Activated naive CD4-positive, alpha-beta T cell treated with anti-CD3 and anti-CD28 coated beads, Interleukin-2, amount 50 U/mL, for 24 hours (primary cell): ENCODE measurements around the gene COL4A5.
A peak's percentile ranks its signal among the peaks of the same experiment; 100 is the strongest.
"Not testable (repeated sequence)": the region's sequence is repeated elsewhere in the genome, so short reads cannot be mapped to it uniquely, and the experiment has no call there.

Experiments used
- H3K27ac Mint-ChIP-seq: one replicate; pipeline ENCODE4 v1.8.0; 2021; ENCODE audit warnings: mild to moderate bottlenecking, mixed read lengths
- H3K27me3 Mint-ChIP-seq: one replicate; pipeline ENCODE4 v1.8.0; 2021; ENCODE audit warnings: mixed read lengths
- H3K36me3 Mint-ChIP-seq: one replicate; pipeline ENCODE4 v1.8.0; 2021; ENCODE audit warnings: mixed read lengths
- H3K4me1 Mint-ChIP-seq: one replicate; pipeline ENCODE4 v1.8.0; 2021; ENCODE audit warnings: mixed read lengths
- H3K4me3 Mint-ChIP-seq: one replicate; pipeline ENCODE4 v1.8.0; 2021; ENCODE audit warnings: mild to moderate bottlenecking, mixed read lengths
- H3K9me3 Mint-ChIP-seq: one replicate; pipeline ENCODE4 v1.8.0; 2021; ENCODE audit warnings: mixed read lengths

The COL4A5 gene

DNA sequence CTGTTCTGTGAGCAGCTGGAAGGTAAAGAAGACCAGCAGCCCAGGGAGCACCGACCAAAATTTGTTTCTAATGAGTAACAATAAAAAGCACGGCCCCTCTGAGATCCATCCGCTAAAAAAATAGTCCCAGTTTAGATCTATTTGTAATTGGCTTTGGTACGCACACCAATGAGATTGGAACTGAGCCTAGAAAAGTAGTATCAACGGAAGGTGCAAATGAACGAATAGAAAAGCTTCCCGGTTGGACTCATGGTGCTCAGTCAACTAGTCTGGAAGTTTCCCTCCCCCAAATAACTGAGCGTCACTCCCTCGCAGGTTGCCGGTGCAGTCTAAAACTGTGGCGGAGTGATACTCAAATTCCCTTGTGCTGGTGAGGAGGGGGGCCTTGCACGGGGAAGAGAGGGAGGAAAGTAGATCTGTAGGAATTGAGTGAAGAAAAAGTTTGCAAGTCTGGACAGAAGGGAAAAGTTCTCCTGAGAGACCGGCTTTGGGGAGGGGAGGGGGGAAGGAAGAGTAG lies at the start of gene COL4A5:
TSS of gene COL4A5 (plus strand) at position 413 of the 517 bp plus-strand sequence. CDS start 288 bp downstream, outside the sequence.
- Mint-ChIP-seq H3K9me3 (no peaks in the 10 kb centered on the region), H3K4me1 (peaks cover 11% of the 10 kb centered on the region), H3K27ac (no peak within 1 kb of the TSS), H3K27me3 (peaks cover 16% of the 10 kb centered on the region), H3K36me3 (no peaks in the 10 kb centered on the region), H3K4me3 (peak within 1 kb of the TSS; percentile 64)

DNA sequence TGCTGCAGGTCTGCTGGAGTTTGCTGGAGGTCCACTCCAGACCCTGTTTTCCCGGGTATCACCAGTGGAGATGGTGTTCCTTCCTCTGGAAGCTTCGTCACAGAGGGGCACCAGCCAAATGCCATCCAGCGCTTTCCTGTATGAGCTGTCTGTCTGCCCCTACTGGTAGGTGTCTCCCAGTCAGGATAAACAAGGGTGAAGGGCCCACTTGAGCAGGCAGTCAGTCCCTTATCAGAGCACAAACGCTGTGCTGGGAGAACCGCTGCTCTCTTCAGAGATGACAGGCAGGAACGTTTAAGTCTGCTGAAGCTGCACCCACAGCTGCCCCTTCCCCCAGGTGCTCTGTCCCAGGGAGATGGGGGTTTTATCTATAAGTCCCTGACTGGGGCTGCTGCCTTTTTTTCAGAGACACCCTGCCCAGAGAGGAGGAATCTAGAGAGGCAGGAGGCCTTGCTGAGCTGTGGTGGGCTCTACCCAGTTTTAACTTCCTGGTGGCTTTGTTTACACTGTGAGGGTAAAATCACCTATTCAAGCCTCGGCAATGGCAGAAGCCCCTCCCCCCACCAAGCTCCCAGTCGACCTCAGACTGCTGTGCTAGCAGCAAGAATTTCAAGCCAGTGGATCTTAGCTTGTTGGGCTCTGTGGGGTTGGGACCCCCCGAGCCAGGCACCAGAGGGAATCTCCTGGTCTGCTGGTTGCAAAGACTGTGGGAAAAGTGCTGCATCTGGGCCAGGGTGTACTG lies 48.5 kb upstream of the COL4A5 start:
- not testable (repeated sequence) for H3K4me1 Mint-ChIP-seq, H3K4me3 Mint-ChIP-seq, H3K27me3 Mint-ChIP-seq, H3K36me3 Mint-ChIP-seq, H3K9me3 Mint-ChIP-seq, H3K27ac Mint-ChIP-seq

DNA sequence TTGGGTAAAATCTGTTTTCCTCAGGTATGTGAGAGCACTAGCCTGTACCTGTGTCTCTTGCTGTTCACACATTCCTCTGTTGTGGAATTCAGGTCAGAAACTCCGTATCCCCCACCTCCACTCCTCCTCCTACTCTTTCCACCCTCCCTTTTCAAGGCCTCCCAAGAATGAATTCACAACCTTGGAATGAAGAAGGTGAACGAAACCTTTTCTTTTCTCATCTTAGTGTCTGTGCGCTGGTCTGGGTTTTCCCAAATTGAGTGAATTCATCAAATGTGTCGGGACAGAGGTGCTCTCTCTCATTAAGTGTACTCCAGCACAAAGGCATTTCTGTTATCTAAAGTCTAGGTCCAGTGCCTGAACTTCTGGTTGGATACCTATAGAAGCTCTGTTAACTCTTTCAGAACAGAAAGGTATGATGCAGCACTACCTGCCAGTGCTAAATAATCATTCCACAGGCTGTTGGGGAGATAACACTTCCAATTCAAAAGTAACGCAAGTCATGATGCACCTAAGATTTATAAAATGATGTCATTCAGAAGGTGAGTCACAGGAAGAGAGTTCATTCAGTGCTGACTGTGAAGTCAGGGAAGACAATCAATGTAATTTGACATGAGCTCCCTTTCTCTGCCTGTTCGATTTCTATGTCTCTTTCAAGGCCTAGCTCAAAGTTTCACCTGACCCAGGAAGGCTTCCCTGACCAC lies 43.3 kb upstream of the COL4A5 start:
- H3K27me3 Mint-ChIP-seq: no peaks in the 10 kb centered on the region
- no peak overlapping the region for H3K27ac Mint-ChIP-seq
- no peaks in the 10 kb centered on the region for H3K36me3 Mint-ChIP-seq
- H3K9me3 Mint-ChIP-seq: no peaks in the 10 kb centered on the region
- H3K4me3 Mint-ChIP-seq: no peak overlapping the region
- H3K4me1 Mint-ChIP-seq: no peaks in the 10 kb centered on the region

DNA sequence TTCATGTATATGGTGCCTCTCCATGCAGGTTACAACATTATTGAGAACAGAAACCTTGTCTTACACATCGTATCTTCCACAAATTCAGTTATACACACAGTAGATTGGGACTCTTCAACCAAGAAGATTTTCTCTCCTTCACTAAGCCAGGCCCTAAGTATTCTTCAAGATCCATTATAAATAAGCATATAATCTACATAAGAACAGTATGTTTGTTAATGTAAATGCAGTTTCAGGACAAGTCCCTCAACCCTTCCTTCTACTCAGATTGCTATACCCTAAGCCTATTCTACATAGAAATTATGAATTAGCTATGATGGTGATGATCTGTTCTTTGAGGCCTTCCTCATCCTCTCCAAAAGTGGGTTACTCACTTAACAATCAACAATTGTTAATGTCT lies 42.7 kb upstream of the COL4A5 start:
- no peak overlapping the region for H3K4me3 Mint-ChIP-seq
- no peaks in the 10 kb centered on the region for H3K36me3 Mint-ChIP-seq
- H3K4me1 Mint-ChIP-seq: no peaks in the 10 kb centered on the region
- H3K27me3 Mint-ChIP-seq: no peaks in the 10 kb centered on the region
- no peaks in the 10 kb centered on the region for H3K9me3 Mint-ChIP-seq
- H3K27ac Mint-ChIP-seq: no peak overlapping the region

DNA sequence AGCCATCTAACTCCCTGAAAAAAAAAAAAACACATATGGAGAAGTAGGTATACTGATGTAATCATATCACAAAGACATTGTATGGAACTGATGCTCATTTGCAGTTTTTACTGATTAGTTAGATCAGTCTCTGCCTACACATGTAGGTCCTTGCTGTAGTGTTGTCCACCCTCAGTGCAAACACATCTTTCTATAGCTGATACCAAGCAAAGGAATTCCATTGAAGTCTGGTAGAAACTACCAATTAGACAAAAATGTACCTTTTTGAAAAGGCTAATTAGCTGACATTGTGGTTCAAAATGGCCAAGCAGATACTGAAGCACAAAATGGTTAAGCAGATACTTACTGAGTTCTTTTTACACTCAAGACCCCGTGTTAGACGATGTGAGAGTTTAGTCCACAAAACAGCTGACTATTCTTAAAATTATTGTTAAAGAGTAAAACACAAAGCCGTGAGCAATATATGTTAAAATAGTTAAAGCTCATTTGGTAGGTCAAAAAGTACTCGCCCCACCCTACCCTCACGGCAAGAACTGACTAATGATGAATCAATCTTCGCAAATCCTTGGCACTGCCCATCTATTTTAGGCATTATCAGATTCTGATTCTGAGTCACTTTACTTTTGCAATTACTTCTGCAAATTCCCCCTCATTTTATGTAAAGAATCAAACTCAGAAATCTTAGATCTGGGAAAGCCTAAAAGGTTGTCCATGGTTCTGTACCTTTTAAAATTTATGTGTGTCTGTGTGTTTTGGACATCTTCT lies 41.8 kb upstream of the COL4A5 start:
- H3K4me1 Mint-ChIP-seq: no peaks in the 10 kb centered on the region
- no peak overlapping the region for H3K4me3 Mint-ChIP-seq
- no peaks in the 10 kb centered on the region for H3K27me3 Mint-ChIP-seq
- H3K9me3 Mint-ChIP-seq: no peaks in the 10 kb centered on the region
- no peaks in the 10 kb centered on the region for H3K36me3 Mint-ChIP-seq
- H3K27ac Mint-ChIP-seq: no peak overlapping the region

DNA sequence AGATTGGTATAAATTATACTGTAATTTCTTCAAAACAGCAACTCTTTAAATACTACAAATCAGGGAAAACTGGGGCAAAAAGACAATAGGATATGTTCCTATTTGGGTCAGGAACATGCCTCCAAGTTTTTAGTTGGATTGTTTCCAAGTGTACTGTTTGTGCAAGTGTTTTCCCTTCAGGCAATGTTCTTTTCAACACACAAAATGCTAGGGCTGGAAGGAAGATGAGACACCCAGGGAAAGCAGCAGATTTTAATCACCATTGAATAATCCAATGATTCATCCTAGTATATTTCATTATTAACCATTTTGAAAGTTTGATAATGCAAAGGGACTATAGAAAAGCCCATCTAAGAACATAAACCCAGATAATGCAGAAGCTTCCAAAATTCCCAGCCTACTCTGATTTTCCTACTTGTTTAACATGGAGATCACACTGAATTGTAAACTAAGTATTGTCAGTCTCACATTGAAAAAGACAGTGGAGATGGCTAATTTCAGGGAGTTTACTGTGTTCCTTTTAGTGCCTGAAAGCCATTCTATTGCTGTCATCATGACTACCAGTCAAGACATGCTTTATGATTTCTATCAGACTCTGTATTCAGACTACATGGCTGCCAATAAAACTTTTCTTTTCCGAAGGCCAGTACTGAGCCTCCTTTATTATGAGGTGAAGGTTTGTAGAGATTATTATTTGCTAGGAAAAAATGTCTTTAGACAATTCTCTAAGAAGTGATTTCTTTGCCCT lies 40.0 kb upstream of the COL4A5 start:
- Mint-ChIP-seq H3K4me1 (no peaks in the 10 kb centered on the region), H3K36me3 (no peaks in the 10 kb centered on the region), H3K27me3 (no peaks in the 10 kb centered on the region), H3K27ac (no peak overlapping the region), H3K9me3 (no peaks in the 10 kb centered on the region), H3K4me3 (no peak overlapping the region)

DNA sequence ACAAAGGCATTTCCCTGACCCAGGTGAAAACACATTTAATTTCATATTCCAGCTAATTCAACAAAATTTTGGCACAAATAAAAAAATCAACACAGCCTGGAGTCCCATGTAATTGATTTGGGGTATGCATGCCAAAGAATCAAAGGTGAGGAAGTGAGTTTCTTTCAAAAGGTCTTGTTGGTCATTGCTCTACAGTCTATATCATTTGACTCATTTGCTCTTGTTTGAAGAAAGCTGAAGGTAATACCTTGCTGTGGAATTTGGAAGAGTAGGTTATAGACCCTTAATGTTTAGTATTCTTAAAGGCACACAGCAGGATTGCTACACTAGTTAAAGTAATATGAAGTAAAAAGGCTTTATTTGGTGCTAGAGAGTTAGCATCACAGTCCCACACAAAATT lies 26.9 kb upstream of the COL4A5 start:
- H3K27ac Mint-ChIP-seq: no peak overlapping the region
- H3K4me1 Mint-ChIP-seq: no peaks in the 10 kb centered on the region
- H3K9me3 Mint-ChIP-seq: no peaks in the 10 kb centered on the region
- no peak overlapping the region for H3K4me3 Mint-ChIP-seq
- H3K36me3 Mint-ChIP-seq: no peaks in the 10 kb centered on the region
- no peaks in the 10 kb centered on the region for H3K27me3 Mint-ChIP-seq

DNA sequence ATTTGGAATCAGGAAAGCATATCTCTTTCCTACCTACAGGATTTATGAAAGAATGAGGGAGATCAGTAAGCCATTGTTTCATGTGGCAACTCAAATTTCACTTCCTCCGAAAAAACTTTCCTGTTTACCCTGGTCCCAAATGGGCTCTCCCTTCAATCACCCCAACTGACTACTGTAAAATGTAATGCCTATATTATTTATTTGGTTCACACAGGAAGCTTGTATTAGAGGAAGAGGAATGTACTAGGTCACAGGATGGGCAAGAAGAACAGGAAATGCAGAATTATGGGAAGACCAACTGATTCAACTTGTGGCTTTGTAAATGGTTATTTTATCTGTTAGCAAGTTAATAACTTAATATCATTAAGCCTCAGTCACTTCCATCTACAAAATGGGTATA lies 24.5 kb upstream of the COL4A5 start:
- Mint-ChIP-seq H3K4me1 (no peaks in the 10 kb centered on the region), H3K27me3 (no peaks in the 10 kb centered on the region), H3K4me3 (no peak overlapping the region), H3K36me3 (no peaks in the 10 kb centered on the region), H3K27ac (no peak overlapping the region), H3K9me3 (no peaks in the 10 kb centered on the region)

DNA sequence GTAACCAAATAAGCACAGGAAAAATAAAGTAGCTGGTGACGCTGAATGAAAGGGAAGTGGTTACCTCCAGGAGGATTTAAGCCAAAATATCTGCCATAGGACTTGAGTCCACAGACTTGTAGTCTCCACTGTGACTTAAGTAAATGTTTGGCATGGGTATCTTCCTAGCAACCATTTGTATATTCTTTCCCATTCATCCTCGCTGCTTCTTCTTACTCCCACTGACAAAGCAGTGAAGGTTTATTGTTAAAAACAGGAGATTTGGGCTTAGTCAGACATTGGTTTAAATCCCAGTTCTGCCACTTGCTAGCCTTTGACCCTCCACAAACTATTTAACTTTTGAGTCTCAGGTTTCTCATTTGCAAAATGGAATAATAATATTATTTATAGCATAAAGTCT lies 23.7 kb upstream of the COL4A5 start:
- no peak overlapping the region for H3K4me3 Mint-ChIP-seq
- no peaks in the 10 kb centered on the region for H3K4me1 Mint-ChIP-seq
- no peaks in the 10 kb centered on the region for H3K9me3 Mint-ChIP-seq
- H3K27me3 Mint-ChIP-seq: no peaks in the 10 kb centered on the region
- H3K27ac Mint-ChIP-seq: no peak overlapping the region
- H3K36me3 Mint-ChIP-seq: no peaks in the 10 kb centered on the region

DNA sequence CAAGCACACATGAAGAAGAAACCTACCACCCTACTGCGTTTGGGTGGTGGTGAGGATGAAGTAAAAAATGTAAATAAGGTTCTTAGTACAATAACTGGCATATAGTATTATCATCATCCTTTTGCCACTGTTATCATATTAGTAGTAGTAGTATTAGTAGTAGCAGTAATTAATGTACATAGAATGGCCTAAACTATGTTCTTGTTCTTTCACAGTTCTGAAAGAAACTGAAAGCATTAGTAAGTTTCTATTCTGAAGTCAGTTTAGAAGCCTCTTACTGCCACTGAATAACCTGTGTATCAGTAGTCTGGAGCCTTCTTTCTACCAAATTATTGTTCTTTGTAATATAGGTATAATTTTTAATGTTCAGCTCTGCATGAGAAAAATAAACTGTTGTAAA lies 22.4 kb upstream of the COL4A5 start:
- Mint-ChIP-seq H3K27me3 (no peaks in the 10 kb centered on the region), H3K27ac (no peak overlapping the region), H3K36me3 (no peaks in the 10 kb centered on the region), H3K9me3 (no peaks in the 10 kb centered on the region), H3K4me1 (no peaks in the 10 kb centered on the region), H3K4me3 (no peak overlapping the region)

DNA sequence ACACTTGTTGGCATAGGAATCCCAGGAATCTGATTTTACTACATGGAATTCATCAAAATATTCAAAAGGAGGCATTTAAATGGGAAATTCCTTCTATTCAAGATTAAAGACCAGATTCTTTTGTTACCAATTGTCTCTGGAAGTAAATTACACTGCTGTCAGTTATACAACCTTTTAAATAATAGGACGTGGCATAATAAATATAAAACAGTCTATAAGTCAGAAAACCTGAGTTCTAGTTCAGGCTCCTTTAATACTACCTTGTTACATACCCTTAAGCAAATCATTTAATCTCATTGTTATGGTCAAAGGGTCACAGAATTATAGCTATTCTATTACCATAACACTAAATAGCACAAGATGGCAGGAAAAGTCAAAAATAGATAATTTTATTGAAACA lies 20.2 kb upstream of the COL4A5 start:
- no peaks in the 10 kb centered on the region for H3K36me3 Mint-ChIP-seq
- H3K27ac Mint-ChIP-seq: no peak overlapping the region
- H3K9me3 Mint-ChIP-seq: no peaks in the 10 kb centered on the region
- H3K4me1 Mint-ChIP-seq: no peaks in the 10 kb centered on the region
- no peaks in the 10 kb centered on the region for H3K27me3 Mint-ChIP-seq
- H3K4me3 Mint-ChIP-seq: no peak overlapping the region

DNA sequence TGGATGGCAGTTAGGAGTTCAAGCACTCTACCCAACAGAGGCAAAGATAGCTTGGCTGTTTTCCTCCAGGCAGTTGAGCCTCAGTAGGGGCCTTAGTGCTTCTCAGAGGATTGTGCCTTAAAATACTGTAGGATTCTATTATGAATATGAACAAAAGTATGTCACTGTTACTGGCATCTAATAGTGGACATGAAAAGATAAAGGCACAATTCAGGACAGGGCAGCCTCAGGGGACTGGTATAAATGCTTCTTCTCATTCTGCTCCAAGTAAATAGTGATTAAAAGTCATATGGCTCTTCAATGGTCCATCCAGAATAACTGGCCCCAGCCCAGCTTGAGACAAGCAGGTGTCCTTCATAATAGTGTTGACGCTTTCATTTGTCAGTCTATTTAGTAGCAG lies 19.2 kb upstream of the COL4A5 start:
- Mint-ChIP-seq H3K4me1 (no peaks in the 10 kb centered on the region), H3K27ac (no peak overlapping the region), H3K36me3 (no peaks in the 10 kb centered on the region), H3K4me3 (no peak overlapping the region), H3K9me3 (no peaks in the 10 kb centered on the region), H3K27me3 (no peaks in the 10 kb centered on the region)

DNA sequence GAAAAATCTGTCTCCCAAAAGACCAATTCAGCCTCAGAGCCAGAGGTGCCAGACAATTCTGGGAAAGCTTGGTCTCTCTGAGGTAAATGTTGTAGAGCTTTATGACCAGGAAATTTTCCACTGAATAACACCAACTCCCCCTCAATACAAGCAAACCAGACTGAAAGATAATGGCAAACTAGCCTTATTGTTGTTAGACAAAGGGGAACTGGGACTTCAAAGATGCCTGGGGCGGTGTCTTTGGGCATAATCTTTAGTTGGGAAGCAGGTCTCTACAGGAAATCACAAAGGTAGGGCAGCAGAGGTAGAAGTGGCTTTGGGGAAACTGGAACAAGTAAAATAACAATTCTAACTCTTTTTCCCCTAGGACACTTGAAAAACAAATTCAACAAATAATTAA lies 13.4 kb upstream of the COL4A5 start:
- Mint-ChIP-seq H3K4me1 (no peaks in the 10 kb centered on the region), H3K36me3 (no peaks in the 10 kb centered on the region), H3K27ac (no peak overlapping the region), H3K27me3 (no peaks in the 10 kb centered on the region), H3K9me3 (no peaks in the 10 kb centered on the region), H3K4me3 (no peak overlapping the region)

DNA sequence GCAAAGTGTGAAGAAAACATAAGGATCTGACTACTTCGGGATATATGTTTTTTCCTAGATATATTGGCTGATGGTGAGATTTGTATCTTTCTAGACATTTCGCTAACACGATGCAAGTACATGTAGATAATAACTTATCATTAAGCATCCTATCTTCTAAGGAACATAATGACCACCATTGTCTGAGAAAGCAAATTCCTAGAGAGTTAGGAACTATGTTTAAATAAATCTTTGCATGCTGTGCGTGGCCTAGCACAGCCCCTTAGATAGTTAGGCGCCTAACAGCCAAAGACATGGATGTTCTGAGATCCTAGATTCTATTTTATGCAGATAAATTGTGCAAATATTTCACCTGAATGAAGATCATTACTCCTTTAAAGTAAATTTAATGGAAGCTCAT lies 4.4 kb upstream of the COL4A5 start:
- H3K9me3 Mint-ChIP-seq: no peaks in the 10 kb centered on the region
- H3K36me3 Mint-ChIP-seq: no peaks in the 10 kb centered on the region
- H3K27me3 Mint-ChIP-seq: peaks cover 10% of the 10 kb centered on the region
- no peak overlapping the region for H3K4me3 Mint-ChIP-seq
- no peak overlapping the region for H3K27ac Mint-ChIP-seq
- peaks cover 7% of the 10 kb centered on the region for H3K4me1 Mint-ChIP-seq

DNA sequence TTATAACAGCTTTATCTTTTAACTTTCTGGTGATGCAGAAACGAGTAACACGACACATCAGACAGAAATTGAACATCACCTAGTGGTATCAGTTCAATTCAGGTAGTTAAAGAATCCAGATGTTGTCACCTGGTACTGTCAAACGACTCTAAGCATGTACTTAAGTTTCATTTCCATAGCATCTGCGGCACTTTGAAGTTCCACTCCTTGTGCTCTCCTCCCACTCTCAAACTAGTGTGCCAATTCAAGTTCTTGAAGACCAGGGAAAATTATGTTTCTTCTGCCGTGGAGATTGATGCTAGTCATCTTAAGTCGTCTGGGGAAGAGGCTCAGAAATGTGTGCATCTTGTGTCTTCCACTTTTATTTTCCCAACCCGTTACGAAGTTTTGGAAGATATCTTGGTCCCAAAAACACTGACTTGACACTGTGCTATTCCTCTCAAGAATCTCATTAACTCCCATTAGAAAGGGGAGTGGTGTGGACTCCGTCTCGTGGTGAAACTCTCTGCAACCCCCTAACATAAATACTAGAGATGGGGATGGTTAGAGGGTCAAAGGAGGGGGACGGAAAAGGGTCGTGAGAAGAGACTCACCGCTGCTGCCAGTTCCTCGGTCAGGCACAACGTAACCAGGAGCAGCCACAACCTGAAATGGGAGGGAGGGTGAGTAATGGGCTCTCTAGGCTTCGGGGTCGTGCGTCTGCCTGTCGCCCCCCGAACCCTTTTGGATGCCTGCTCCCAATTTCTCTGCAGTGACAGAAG lies 2.1 kb upstream of the COL4A5 start:
- peaks cover 14% of the 10 kb centered on the region for H3K27me3 Mint-ChIP-seq

More for the DNA sequence above, 2.1 kb upstream of the COL4A5 start:
- Mint-ChIP-seq H3K27ac (no peak overlapping the region), H3K36me3 (no peaks in the 10 kb centered on the region), H3K4me1 (peaks cover 11% of the 10 kb centered on the region), H3K4me3 (no peak overlapping the region), H3K9me3 (no peaks in the 10 kb centered on the region)
